NCI-H128 (cell line): ENCODE results near the gene PHACTR1.

Source experiments
- DNase-seq: peaks from one replicate; lab custom pipeline; 2025; ENCODE audit not compliant: unreplicated experiment; lab: John Stamatoyannopoulos, UW

The PHACTR1 gene

GRCh38 chr6:12845224-12846004 lies 128.8 kb downstream of the PHACTR1 start:
- no peak for DNase-seq

DNA sequence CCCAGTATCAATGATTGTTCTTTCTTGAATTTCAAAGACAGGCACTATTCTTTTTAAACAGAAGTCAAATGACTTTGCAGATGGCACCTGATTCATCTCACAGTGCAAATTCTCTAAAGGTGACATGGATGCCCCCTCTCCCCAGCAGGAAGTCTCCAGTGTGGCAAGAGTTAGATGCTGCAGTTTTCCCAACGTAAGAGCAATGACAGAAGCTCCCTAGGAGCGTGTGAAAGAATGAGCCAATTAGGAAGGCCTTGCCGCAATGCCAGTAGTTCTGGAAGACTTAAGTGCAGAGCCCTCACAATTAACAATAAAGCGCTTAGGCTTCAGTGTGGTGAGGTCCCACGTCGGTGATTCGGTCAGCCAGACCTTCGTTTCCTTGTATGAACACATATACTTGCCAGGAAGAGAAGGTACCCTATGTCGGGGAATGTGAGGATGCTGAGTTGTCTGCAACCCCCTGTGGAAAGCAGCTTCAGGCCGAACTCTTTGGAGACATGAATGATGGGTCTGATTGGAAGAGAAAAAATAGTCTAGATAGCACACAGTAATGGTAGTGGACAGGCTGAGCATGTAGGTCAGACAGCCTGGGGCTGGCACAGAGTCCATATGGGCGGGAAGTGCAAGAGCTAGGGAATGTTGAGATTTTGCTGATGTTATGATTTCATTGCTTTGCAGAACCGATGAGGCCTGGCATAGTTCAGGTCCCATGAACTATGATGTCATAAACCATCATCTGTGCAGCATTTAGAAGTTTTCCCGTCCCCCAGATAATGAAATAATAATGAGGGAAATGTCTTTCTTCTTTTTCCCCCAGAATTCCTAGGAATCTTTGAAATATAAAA lies 132.6 kb downstream of the PHACTR1 start:
- no peak for DNase-seq

- no peak for DNase-seq
Measured at GRCh38 chr6:12849809-12850198, 133.2 kb downstream of the PHACTR1 start.

GRCh38 chr6:12851123-12851695 lies 134.6 kb downstream of the PHACTR1 start:
- no peak for DNase-seq

GRCh38 chr6:12861603-12862002 lies 145.0 kb downstream of the PHACTR1 start:
- DNase-seq = no peak

- DNase-seq = no peak
Measured at GRCh38 chr6:12865117-12865516, 148.6 kb downstream of the PHACTR1 start.

DNA sequence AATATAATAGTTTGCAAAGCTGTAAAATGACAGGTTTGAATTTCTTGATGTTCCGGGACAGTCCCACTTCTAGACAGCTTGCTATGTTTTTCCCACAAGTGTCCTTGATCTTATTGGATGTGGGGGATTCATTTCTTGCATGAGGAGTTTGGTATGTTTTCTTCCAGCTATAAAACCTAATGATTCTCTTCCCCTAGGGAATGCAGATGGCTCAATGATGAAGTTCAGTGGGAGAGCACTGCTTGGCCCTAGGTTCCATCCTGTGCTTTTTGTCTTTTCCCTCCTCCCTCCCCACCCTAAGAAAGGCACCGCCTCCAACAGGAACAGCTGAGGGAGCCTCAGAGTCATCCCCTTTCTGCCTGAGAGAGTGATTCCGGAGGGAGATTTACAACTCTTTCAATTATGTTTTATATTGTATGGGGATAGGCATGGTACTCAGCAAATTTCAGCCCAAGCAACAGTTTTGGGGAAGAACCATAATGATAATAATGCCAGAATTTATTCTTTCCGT lies 149.2 kb downstream of the PHACTR1 start:
- no peak for DNase-seq

GRCh38 chr6:12866422-12867029 lies 150.0 kb downstream of the PHACTR1 start:
- no peak for DNase-seq

- no peak for DNase-seq
Measured at GRCh38 chr6:12869816-12870432, 153.4 kb downstream of the PHACTR1 start.

GRCh38 chr6:12873691-12874090 lies 157.1 kb downstream of the PHACTR1 start:
- DNase-seq = no peak

- DNase-seq = no peak
Measured at GRCh38 chr6:12875051-12875450, 158.5 kb downstream of the PHACTR1 start.

GRCh38 chr6:12878741-12879140 lies 162.2 kb downstream of the PHACTR1 start:
- DNase-seq = no peak

DNA sequence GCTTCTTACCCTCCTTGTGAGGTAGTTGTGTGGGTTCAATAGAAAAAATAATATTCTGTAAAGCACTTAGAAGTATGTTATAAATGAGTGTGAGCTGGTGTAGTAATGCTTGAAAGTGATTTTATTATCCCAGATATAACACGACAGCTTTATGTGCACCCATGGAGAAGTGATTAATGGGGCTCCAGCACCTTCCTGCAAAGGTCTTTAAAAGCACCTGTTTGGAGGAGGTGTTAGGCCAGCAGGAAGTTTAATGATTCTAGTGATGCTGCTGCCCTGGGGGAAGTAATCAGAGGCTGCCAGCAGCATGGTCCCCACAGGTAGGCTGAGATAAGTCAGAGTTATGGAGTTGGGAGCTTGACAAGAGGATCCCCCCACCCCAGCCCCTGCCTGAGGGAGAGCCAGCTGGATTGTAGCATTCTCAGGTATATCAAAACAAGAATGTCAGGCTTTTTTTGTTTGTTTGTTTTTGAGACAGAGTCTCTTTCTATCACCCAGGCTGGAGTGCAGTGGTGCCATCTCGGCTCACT lies 166.3 kb downstream of the PHACTR1 start:
- peak; percentile 13 for DNase-seq

DNA sequence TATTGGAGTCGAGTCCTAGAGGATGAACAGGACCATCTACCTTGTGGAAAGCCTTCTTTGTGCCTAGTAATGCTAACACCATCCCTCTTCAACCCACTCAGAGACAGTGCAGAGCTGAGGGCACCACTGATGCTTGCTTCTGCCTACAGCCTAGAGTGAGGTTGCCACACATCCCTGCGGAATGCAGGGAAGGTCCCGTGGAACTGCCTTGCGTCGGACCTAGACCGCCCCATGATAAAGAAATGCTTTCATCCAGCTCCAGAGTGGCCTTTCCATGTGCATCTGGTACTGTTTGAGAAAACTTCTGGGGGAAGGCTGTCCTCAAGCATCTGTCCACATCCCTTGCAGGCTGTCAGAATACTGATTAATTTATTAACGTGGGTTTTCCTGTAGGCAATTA lies 168.4 kb downstream of the PHACTR1 start:
- no peak for DNase-seq

- no peak for DNase-seq
Measured at GRCh38 chr6:12886961-12887775, 170.6 kb downstream of the PHACTR1 start.

GRCh38 chr6:12890171-12890790 lies 173.7 kb downstream of the PHACTR1 start:
- no peak for DNase-seq

DNA sequence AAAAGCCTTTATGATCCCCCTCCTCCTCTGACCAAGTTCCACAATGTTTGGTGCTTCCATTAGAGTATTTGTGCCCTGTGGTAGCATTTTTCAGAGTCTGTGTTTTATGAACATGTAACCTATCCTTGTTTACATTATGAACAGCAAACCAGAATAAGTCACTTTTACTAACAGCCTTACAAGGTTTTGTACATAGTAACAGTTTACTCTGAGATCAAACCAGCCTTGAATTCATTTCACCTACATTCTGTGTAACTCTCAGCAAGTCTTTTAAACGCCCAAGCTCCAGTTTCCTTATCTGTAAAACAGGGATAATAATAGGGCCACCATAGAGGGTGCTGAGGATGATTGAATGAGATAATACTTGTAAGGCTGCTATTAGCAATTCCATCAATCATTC lies 175.0 kb downstream of the PHACTR1 start:
- no peak for DNase-seq

GRCh38 chr6:12892151-12892550 lies 175.6 kb downstream of the PHACTR1 start:
- DNase-seq = no peak

- no peak for DNase-seq
Measured at GRCh38 chr6:12893036-12893435, 176.5 kb downstream of the PHACTR1 start.
